Fibroblast of lung (primary cell): Measurements from ENCODE around the gene SLC6A5. TPM values are rescaled to one million over a fixed set of nuclear protein-coding genes. Genes with fewer than 3 reads are reported as not detected.

ENCODE experiments used
- DNase-seq, 2 donors: peaks; one replicate each; pipeline versions ENCODE4 v3.0.0 to v3.0.0-alpha.2; 2010; ENCODE audit warnings: low read depth in 2 of 2
- H2AFZ ChIP-seq: 2 replicates; pipeline ENCODE4 v1.5.1; 2012; ENCODE audit warnings: low read length, control low read depth, inconsistent platforms
- H3K27ac ChIP-seq: 2 replicates; pipeline ENCODE4 v1.5.1; 2011; ENCODE audit warnings: low read length, control low read depth; ENCODE audit not compliant: insufficient read depth
- H3K27me3 ChIP-seq: 2 replicates; pipeline ENCODE4 v1.5.1; 2011; ENCODE audit warnings: mild to moderate bottlenecking, low read length; ENCODE audit not compliant: control insufficient read depth, insufficient read depth
- H3K36me3 ChIP-seq: 2 replicates; pipeline ENCODE4 v1.5.1; 2011; ENCODE audit warnings: low read length; ENCODE audit not compliant: control insufficient read depth, insufficient read depth
- H3K4me1 ChIP-seq: 2 replicates; pipeline ENCODE4 v1.5.1; 2011; ENCODE audit warnings: low read length; ENCODE audit not compliant: control insufficient read depth, insufficient read depth; ENCODE audit errors: extremely low read depth
- H3K4me2 ChIP-seq: 2 replicates; pipeline ENCODE4 v1.5.1; 2011; ENCODE audit warnings: low read length, control low read depth; ENCODE audit not compliant: insufficient read depth; ENCODE audit errors: extremely low read depth
- H3K4me3 ChIP-seq, 4 experiments: fragments of 200-600 bp in 1 of 4; sonication (generic) in 1 of 4; replicated peaks in 1 of 4; 2 replicates each; pipeline ENCODE4 v1.5.1; 2011 to 2016; ENCODE audit warnings: low read length in 4 of 4, low read depth in 3 of 4, mild to moderate bottlenecking in 3 of 4, control low read depth in 2 of 4, inconsistent platforms in 1 of 4, mixed read lengths in 1 of 4; ENCODE audit not compliant: insufficient read depth in 1 of 4; ENCODE audit errors: control extremely low read depth in 1 of 4
- H3K79me2 ChIP-seq: 2 replicates; pipeline ENCODE4 v1.5.1; 2012; ENCODE audit warnings: mild to moderate bottlenecking, low read length, inconsistent platforms; ENCODE audit not compliant: control insufficient read depth, insufficient read depth
- H3K9ac ChIP-seq: 2 replicates; pipeline ENCODE4 v1.5.1; 2011; ENCODE audit warnings: mild to moderate bottlenecking, low read length, control low read depth; ENCODE audit not compliant: insufficient read depth
- H3K9me3 ChIP-seq: 2 replicates; pipeline ENCODE4 v1.5.1; 2012; ENCODE audit warnings: low read depth, low read length; ENCODE audit not compliant: control insufficient read depth, insufficient read depth
- H4K20me1 ChIP-seq: 2 replicates; pipeline ENCODE4 v1.5.1; 2011; ENCODE audit warnings: low read length; ENCODE audit not compliant: control insufficient read depth, insufficient read depth; ENCODE audit errors: extremely low read depth
- CTCF ChIP-seq, 2 donors: IDR thresholded peaks in 1 of 2; conservative IDR thresholded peaks in 1 of 2; 1 replicate in 1 of 2; 2 replicates in 1 of 2; pipeline ENCODE4 v1.5.1; 2011 to 2012; ENCODE audit warnings: low read length in 2 of 2, control low read depth in 1 of 2, inconsistent platforms in 1 of 2, low read depth in 1 of 2, mild to moderate bottlenecking in 1 of 2
- EZH2 ChIP-seq: IDR thresholded peaks from 2 replicates; pipeline ENCODE4 v1.5.1; 2012; ENCODE audit warnings: low read length, control low read depth, mild to moderate bottlenecking; ENCODE audit errors: missing control alignments
- polyA plus RNA-seq, 2 donors: library from polyadenylated mRNA; depleted of rRNA in 1 of 2; stranded (reverse) in 1 of 2; unstranded in 1 of 2; fragments of >200 nt; gene quantifications; 2 replicates each; pipeline ENCODE4 v1.2.1, GENCODE V29; 2011 to 2012; ENCODE audit warnings: missing spikeins in 1 of 2
- total RNA-seq: library from RNA; depleted of rRNA; stranded (reverse); fragments of >200 nt; gene quantifications from 2 replicates; pipeline ENCODE4 v1.2.1, GENCODE V29; 2014

The SLC6A5 gene
- total and polyA plus RNA-seq, 2 donors (not counting 1 experiment from before 2014, with no cell fraction given) = not detected

- no peaks in the 10 kb centered on the region for H4K20me1 ChIP-seq
- no peaks in the 10 kb centered on the region for H3K4me1 ChIP-seq
- H3K4me2 ChIP-seq = no peak overlapping the region
- TF ChIP-seq EZH2 (no peak), CTCF (conservative IDR thresholded peaks at IDR 0.05 in 1 of 2, IDR thresholded peaks at IDR 0.05 in 1 of 2; ENCODE audit: low read depth in 1 of 2, low read length in 2 of 2) (no peak)
- H3K9ac ChIP-seq = no peak overlapping the region
- no peak overlapping the region for H3K27ac ChIP-seq
- DNase-seq = no peak
- H3K9me3 ChIP-seq = no peaks in the 10 kb centered on the region
- H2AFZ ChIP-seq = no peak overlapping the region
- H3K27me3 ChIP-seq = no peaks in the 10 kb centered on the region
- H3K4me3 ChIP-seq = no peak overlapping the region
- no peaks in the 10 kb centered on the region for H3K79me2 ChIP-seq
- H3K36me3 ChIP-seq = no peaks in the 10 kb centered on the region
These were observed 9.0 kb upstream of the SLC6A5 start for GRCh38 chr11:20590381-20590780.

- H3K27ac ChIP-seq = no peak overlapping the region
- no peak for DNase-seq
- H4K20me1 ChIP-seq = no peaks in the 10 kb centered on the region
- TF ChIP-seq EZH2 = no peak
- TF ChIP-seq CTCF (conservative IDR thresholded peaks at IDR 0.05 in 1 of 2, IDR thresholded peaks at IDR 0.05 in 1 of 2; ENCODE audit: low read depth in 1 of 2, low read length in 2 of 2) = no peak
- H3K9me3 ChIP-seq = no peaks in the 10 kb centered on the region
- no peaks in the 10 kb centered on the region for H3K79me2 ChIP-seq
- H3K27me3 ChIP-seq = peaks cover 17% of the 10 kb centered on the region
- H3K4me2 ChIP-seq = no peak overlapping the region
- H2AFZ ChIP-seq = no peak overlapping the region
- no peaks in the 10 kb centered on the region for H3K4me1 ChIP-seq
- no peak overlapping the region for H3K9ac ChIP-seq
- no peak overlapping the region for H3K4me3 ChIP-seq
- H3K36me3 ChIP-seq = no peaks in the 10 kb centered on the region
These were observed 6.7 kb upstream of the SLC6A5 start for GRCh38 chr11:20592741-20593140.

GRCh38 chr11:20594274-20595061 lies 4.9 kb upstream of the SLC6A5 start:
- H3K4me1 ChIP-seq = no peaks in the 10 kb centered on the region
- no peak for DNase-seq
- no peak overlapping the region for H2AFZ ChIP-seq
- H3K27me3 ChIP-seq = peaks cover 32% of the 10 kb centered on the region
- H3K36me3 ChIP-seq = no peaks in the 10 kb centered on the region
- no peak overlapping the region for H3K27ac ChIP-seq
- H3K4me3 ChIP-seq = no peak overlapping the region
- H4K20me1 ChIP-seq = no peaks in the 10 kb centered on the region
- no peaks in the 10 kb centered on the region for H3K79me2 ChIP-seq
- no peak overlapping the region for H3K9ac ChIP-seq
- H3K9me3 ChIP-seq = no peaks in the 10 kb centered on the region
- TF ChIP-seq EZH2 (no peak), CTCF (conservative IDR thresholded peaks at IDR 0.05 in 1 of 2, IDR thresholded peaks at IDR 0.05 in 1 of 2; ENCODE audit: low read depth in 1 of 2, low read length in 2 of 2) (no peak)
- H3K4me2 ChIP-seq = no peak overlapping the region
